Naive thymus-derived CD4-positive, alpha-beta T cell (primary cell): Measurements from ENCODE around the gene CRLF1. TPM values are rescaled to one million over a fixed set of nuclear protein-coding genes. Genes with fewer than 3 reads are reported as not detected.

Source experiments
- ATAC-seq: fragments of 150-1000 bp; cut with Tn5 transposase; 2 replicates; pipeline ENCODE4 v1.10.0; 2021; ENCODE audit warnings: mild to moderate bottlenecking, moderate library complexity
- CTCF ChIA-PET: fragments of 350-600 bp; sonication (Branson Sonifier 250); formaldehyde crosslinking; loops from one replicate; lab custom pipeline; 2021; ENCODE audit warnings: antibody characterized with exemption; lab: Charles Lee
- POLR2A ChIA-PET: fragments of 350-600 bp; sonication (Branson Sonifier 250); formaldehyde crosslinking; loops from one replicate; lab custom pipeline; 2021; ENCODE audit warnings: antibody characterized with exemption, inconsistent platforms; lab: Charles Lee
- DNase-seq, 9 donors: peaks; one replicate each; pipeline versions ENCODE4 v3.0.0 to v3.0.0-alpha.2; 2020 to 2022; ENCODE audit warnings: mixed read lengths in 1 of 9
- H3K27ac ChIP-seq: one replicate; pipeline ENCODE4 v1.7.0; 2013; ENCODE audit warnings: mild to moderate bottlenecking, low read depth, low read length, moderate library complexity
- H3K27me3 ChIP-seq, 2 donors: one replicate each; pipeline ENCODE4 v1.7.0; 2013; ENCODE audit warnings: low read length in 2 of 2, mild to moderate bottlenecking in 2 of 2, moderate library complexity in 2 of 2; ENCODE audit not compliant: control insufficient read depth in 2 of 2, insufficient read depth in 2 of 2
- H3K36me3 ChIP-seq, 3 experiments: 1 replicate in 2 of 3; 2 replicates in 1 of 3; pipeline ENCODE4 v1.7.0; 2013; ENCODE audit warnings: low read length in 3 of 3, mild to moderate bottlenecking in 3 of 3, moderate library complexity in 1 of 3; ENCODE audit not compliant: insufficient read depth in 3 of 3, control insufficient read depth in 2 of 3
- H3K4me1 ChIP-seq, 2 donors: one replicate each; pipeline ENCODE4 v1.7.0; 2013; ENCODE audit warnings: low read length in 2 of 2, mild to moderate bottlenecking in 2 of 2, moderate library complexity in 1 of 2; ENCODE audit not compliant: control insufficient read depth in 2 of 2, insufficient read depth in 2 of 2
- H3K4me3 ChIP-seq: 2 replicates; pipeline ENCODE4 v1.7.0; 2013; ENCODE audit warnings: mild to moderate bottlenecking, low read length
- H3K9me3 ChIP-seq, 3 experiments: 1 replicate in 2 of 3; 2 replicates in 1 of 3; pipeline ENCODE4 v1.7.0; 2013; ENCODE audit warnings: low read length in 3 of 3; ENCODE audit not compliant: control insufficient read depth in 2 of 3
- H3K27ac Mint-ChIP-seq, 9 donors: one replicate each; pipeline ENCODE4 v1.8.0; 2020 to 2022; ENCODE audit warnings: mixed read lengths in 9 of 9, mild to moderate bottlenecking in 8 of 9, moderate library complexity in 5 of 9, inconsistent platforms in 2 of 9
- H3K27me3 Mint-ChIP-seq, 5 donors: one replicate each; pipeline ENCODE4 v1.8.0; 2021 to 2022; ENCODE audit warnings: mixed read lengths in 5 of 5, mild to moderate bottlenecking in 1 of 5
- H3K36me3 Mint-ChIP-seq, 5 donors: one replicate each; pipeline ENCODE4 v1.8.0; 2020 to 2022; ENCODE audit warnings: mixed read lengths in 5 of 5, mild to moderate bottlenecking in 3 of 5, inconsistent platforms in 1 of 5
- H3K4me1 Mint-ChIP-seq, 7 donors: one replicate each; pipeline ENCODE4 v1.8.0; 2020 to 2022; ENCODE audit warnings: mixed read lengths in 7 of 7, mild to moderate bottlenecking in 3 of 7, inconsistent platforms in 1 of 7
- H3K4me3 Mint-ChIP-seq, 10 donors: one replicate each; pipeline ENCODE4 v1.8.0; 2020 to 2022; ENCODE audit warnings: mild to moderate bottlenecking in 10 of 10, mixed read lengths in 10 of 10, moderate library complexity in 6 of 10, inconsistent platforms in 2 of 10
- H3K9me3 Mint-ChIP-seq, 11 donors: one replicate each; pipeline ENCODE4 v1.8.0; 2020 to 2022; ENCODE audit warnings: mixed read lengths in 11 of 11, mild to moderate bottlenecking in 4 of 11, inconsistent platforms in 1 of 11, moderate library complexity in 1 of 11
- intact Hi-C, 2 donors: fragments of 100-400 bp; cut with micrococcal nuclease; formaldehyde crosslinking; loops; one replicate each; pipeline ENCODE4 v1.15.1; 2023
- polyA plus RNA-seq, 2 donors: library from polyadenylated mRNA; unstranded; fragments of 300-500 nt; fragmentation: Illumina TruSeq; gene quantifications; one replicate each; pipeline ENCODE4 v1.2.3, GENCODE V29; 2021
- total RNA-seq, 6 experiments: library from RNA in 5 of 6; stranded (reverse) in 5 of 6; gene quantifications; 1 replicate in 5 of 6; 2 replicates in 1 of 6; pipeline ENCODE4 v1.2.3 and lab custom pipeline; 2021 to 2026

CRLF1 gene
- total and polyA plus RNA-seq, 7 experiments from 2014 or later: 0.28 to 0.49 TPM; not detected in 5

- Mint-ChIP-seq H3K4me3 (no peak overlapping the region), H3K27ac (peak overlapping the region in 1 of 9 donors; percentile 89), H3K9me3 (no peaks in the 10 kb centered on the region), H3K36me3 (peaks cover 0 to 3% (median 3%) of the 10 kb centered on the region in 5 donors), H3K4me1 (peaks cover 4 to 34% (median 22%) of the 10 kb centered on the region in 7 donors), H3K27me3 (no peaks in the 10 kb centered on the region)
- Histone ChIP-seq H3K27me3 (no peaks in the 10 kb centered on the region), H3K4me3 (no peak overlapping the region), H3K27ac (no peak overlapping the region), H3K9me3 (no peaks in the 10 kb centered on the region), H3K36me3 (peaks cover 0 to 11% (median 5%) of the 10 kb centered on the region in 3 experiments), H3K4me1 (no peaks in the 10 kb centered on the region)
- DNase-seq (no peak), ATAC-seq (no peak)
- POLR2A ChIA-PET: no interaction called here
- intact Hi-C loops: no loop called here
- CTCF ChIA-PET: interaction anchor here (0.5 kb wide), 1 partner anchor 28 kb away, joined by 3 read pairs; no protein-coding TSS in a partner anchor
Measured at GRCh38 chr19:18650468-18651041, 44.0 kb upstream of the CRLF1 start.

GRCh38 chr19:18650021-18650390, 43.4 kb upstream of the CRLF1 start:
- H3K4me3 Mint-ChIP-seq: peak overlapping the region in 2 of 10 donors; percentile 29 to 60
- no peaks in the 10 kb centered on the region for H3K9me3 ChIP-seq
- ChIA-PET CTCF (no interaction called here), POLR2A (no interaction called here)
- H3K4me3 ChIP-seq: no peak overlapping the region
- H3K27me3 ChIP-seq: no peaks in the 10 kb centered on the region
- H3K9me3 Mint-ChIP-seq: no peaks in the 10 kb centered on the region
- peaks cover 0 to 11% (median 5%) of the 10 kb centered on the region in 3 experiments for H3K36me3 ChIP-seq
- peaks cover 4 to 34% (median 22%) of the 10 kb centered on the region in 7 donors for H3K4me1 Mint-ChIP-seq
- H3K4me1 ChIP-seq: no peaks in the 10 kb centered on the region
- no peaks in the 10 kb centered on the region for H3K27me3 Mint-ChIP-seq
- peak overlapping the region in 1 of 9 donors; percentile 38 for H3K27ac Mint-ChIP-seq
- ATAC-seq (no peak), DNase-seq (no peak)
- intact Hi-C loops: no loop called here
- H3K36me3 Mint-ChIP-seq: peaks cover 0 to 3% (median 3%) of the 10 kb centered on the region in 5 donors
- no peak overlapping the region for H3K27ac ChIP-seq

GRCh38 chr19:18649371-18650020, 42.9 kb upstream of the CRLF1 start:
- peak overlapping the region in 3 of 10 donors; percentile 6 to 60 (median 29) for H3K4me3 Mint-ChIP-seq
- Histone ChIP-seq H3K27ac (no peak overlapping the region), H3K36me3 (peaks cover 0 to 11% (median 5%) of the 10 kb centered on the region in 3 experiments), H3K9me3 (no peaks in the 10 kb centered on the region), H3K4me3 (no peak overlapping the region), H3K27me3 (no peaks in the 10 kb centered on the region), H3K4me1 (no peaks in the 10 kb centered on the region)
- H3K27me3 Mint-ChIP-seq: no peaks in the 10 kb centered on the region
- peaks cover 2 to 36% (median 22%) of the 10 kb centered on the region in 7 donors for H3K4me1 Mint-ChIP-seq
- intact Hi-C loops: no loop called here
- no peaks in the 10 kb centered on the region for H3K9me3 Mint-ChIP-seq
- H3K27ac Mint-ChIP-seq: peak overlapping the region in 2 of 9 donors; percentile 38 to 82
- CTCF ChIA-PET: no interaction called here
- ATAC-seq (peak; percentile 59), DNase-seq (no peak)
- H3K36me3 Mint-ChIP-seq: peaks cover 0 to 3% (median 2%) of the 10 kb centered on the region in 5 donors
- POLR2A ChIA-PET: no interaction called here

- H3K27ac ChIP-seq: no peak overlapping the region
- POLR2A ChIA-PET: no interaction called here
- H3K4me3 ChIP-seq: no peak overlapping the region
- Mint-ChIP-seq H3K36me3 (peaks cover 0 to 8% (median 2%) of the 10 kb centered on the region in 5 donors), H3K9me3 (no peaks in the 10 kb centered on the region), H3K4me3 (peak overlapping the region in 1 of 10 donors; percentile 4), H3K4me1 (peaks cover 8 to 38% (median 28%) of the 10 kb centered on the region in 7 donors), H3K27me3 (no peaks in the 10 kb centered on the region), H3K27ac (peak overlapping the region in 2 of 9 donors; percentile 43 to 81)
- intact Hi-C loops: no loop called here
- no peaks in the 10 kb centered on the region for H3K9me3 ChIP-seq
- H3K27me3 ChIP-seq: no peaks in the 10 kb centered on the region
- DNase-seq (no peak), ATAC-seq (no peak)
- CTCF ChIA-PET: no interaction called here
- peaks cover 0 to 11% (median 5%) of the 10 kb centered on the region in 3 experiments for H3K36me3 ChIP-seq
- H3K4me1 ChIP-seq: no peaks in the 10 kb centered on the region
Measured at GRCh38 chr19:18648973-18649315, 42.3 kb upstream of the CRLF1 start.

- H3K27me3 ChIP-seq: no peaks in the 10 kb centered on the region
- ChIA-PET POLR2A (interaction anchor here (0.6 kb wide), 1 partner anchor 35 kb away, joined by 4 read pairs; no protein-coding TSS in a partner anchor), CTCF (no interaction called here)
- Mint-ChIP-seq H3K36me3 (peaks cover 0 to 10% (median 2%) of the 10 kb centered on the region in 5 donors), H3K9me3 (no peaks in the 10 kb centered on the region), H3K27me3 (no peaks in the 10 kb centered on the region), H3K27ac (peak overlapping the region in 1 of 9 donors; percentile 7), H3K4me1 (peaks cover 10 to 41% (median 31%) of the 10 kb centered on the region in 7 donors), H3K4me3 (peak overlapping the region in 1 of 10 donors; percentile 34)
- no peak for DNase-seq
- H3K9me3 ChIP-seq: no peaks in the 10 kb centered on the region
- intact Hi-C loops: no loop called here
- no peaks in the 10 kb centered on the region for H3K4me1 ChIP-seq
- no peak overlapping the region for H3K27ac ChIP-seq
- H3K36me3 ChIP-seq: peaks cover 0 to 11% (median 5%) of the 10 kb centered on the region in 3 experiments
- no peak overlapping the region for H3K4me3 ChIP-seq
- ATAC-seq: no peak
Measured at GRCh38 chr19:18647807-18648206, 41.2 kb upstream of the CRLF1 start.

GRCh38 chr19:18647371-18647767, 40.8 kb upstream of the CRLF1 start:
- Histone ChIP-seq H3K27me3 (no peaks in the 10 kb centered on the region), H3K36me3 (peaks cover 0 to 11% (median 5%) of the 10 kb centered on the region in 3 experiments), H3K4me3 (no peak overlapping the region), H3K4me1 (no peaks in the 10 kb centered on the region), H3K9me3 (no peaks in the 10 kb centered on the region), H3K27ac (no peak overlapping the region)
- H3K9me3 Mint-ChIP-seq: no peaks in the 10 kb centered on the region
- H3K4me3 Mint-ChIP-seq: no peak overlapping the region
- peak overlapping the region in 1 of 9 donors; percentile 7 for H3K27ac Mint-ChIP-seq
- intact Hi-C loops: no loop called here
- CTCF ChIA-PET: no interaction called here
- H3K4me1 Mint-ChIP-seq: peaks cover 10 to 41% (median 31%) of the 10 kb centered on the region in 7 donors
- no peak for DNase-seq
- H3K27me3 Mint-ChIP-seq: no peaks in the 10 kb centered on the region
- ATAC-seq: no peak
- H3K36me3 Mint-ChIP-seq: peaks cover 0 to 10% (median 2%) of the 10 kb centered on the region in 5 donors
- POLR2A ChIA-PET: interaction anchor here (0.6 kb wide), 1 partner anchor 35 kb away, joined by 4 read pairs; no protein-coding TSS in a partner anchor
